ENCODE results near the gene SLC25A12.

The SLC25A12 gene

GRCh38 chr2:171883275-171883893, 10.7 kb downstream of the SLC25A12 start:
- DNase-seq, result no peak

- no peak for DNase-seq
Observed at GRCh38 chr2:171882089-171882769, 11.8 kb downstream of the SLC25A12 start.

- DNase-seq, result no peak
Observed at GRCh38 chr2:171880774-171881173, 13.3 kb downstream of the SLC25A12 start.

- DNase-seq, result no peak
Observed at GRCh38 chr2:171879865-171880264, 14.2 kb downstream of the SLC25A12 start.

- DNase-seq, result peak; percentile 14
Observed at GRCh38 chr2:171878481-171878993, 15.5 kb downstream of the SLC25A12 start.

- no peak for DNase-seq
Observed at GRCh38 chr2:171874963-171875362, 19.1 kb downstream of the SLC25A12 start.

GRCh38 chr2:171874517-171874916, 19.5 kb downstream of the SLC25A12 start:
- DNase-seq, result no peak

GRCh38 chr2:171864357-171864985, 29.6 kb downstream of the SLC25A12 start:
- no peak for DNase-seq

- no peak for DNase-seq
Observed at GRCh38 chr2:171862501-171862900, 31.5 kb downstream of the SLC25A12 start.

GRCh38 chr2:171858397-171858958, 35.6 kb downstream of the SLC25A12 start:
- DNase-seq, result no peak

- no peak for DNase-seq
Observed at GRCh38 chr2:171855401-171855800, 38.6 kb downstream of the SLC25A12 start.

- no peak for DNase-seq
Observed at GRCh38 chr2:171852366-171852888, 41.6 kb downstream of the SLC25A12 start.

GRCh38 chr2:171847627-171848026, 46.4 kb downstream of the SLC25A12 start:
- no peak for DNase-seq

- DNase-seq, result no peak
Observed at GRCh38 chr2:171846894-171847293, 47.1 kb downstream of the SLC25A12 start.

GRCh38 chr2:171841996-171842395, 52.0 kb downstream of the SLC25A12 start:
- DNase-seq, result no peak

- DNase-seq, result no peak
Observed at GRCh38 chr2:171837736-171838135, 56.3 kb downstream of the SLC25A12 start.

GRCh38 chr2:171836146-171836910, 57.7 kb downstream of the SLC25A12 start:
- DNase-seq, result no peak

GRCh38 chr2:171835386-171835785, 58.7 kb downstream of the SLC25A12 start:
- DNase-seq, result no peak

GRCh38 chr2:171834286-171834685, 59.8 kb downstream of the SLC25A12 start:
- no peak for DNase-seq

GRCh38 chr2:171832489-171832888, 61.6 kb downstream of the SLC25A12 start:
- DNase-seq, result no peak

- DNase-seq, result no peak
Observed at GRCh38 chr2:171830039-171830438, 64.0 kb downstream of the SLC25A12 start.

- DNase-seq, result no peak
Observed at GRCh38 chr2:171824086-171824485, 70.0 kb downstream of the SLC25A12 start.

All from NCI-H1092 treated with DMSO at 0.1 percent for 48 hours (cell line).